ENCODE results near the gene ENDOU.
"Not testable (repeated sequence)": the region's sequence is repeated elsewhere in the genome, so short reads cannot be mapped to it uniquely, and the experiment has no call there.

Gene ENDOU

GRCh38 chr12:47686645-47687240 is 38.5 kb downstream of the ENDOU start:
- peak; percentile 61 for DNase-seq (ENCODE audit: low spot score)

DNA sequence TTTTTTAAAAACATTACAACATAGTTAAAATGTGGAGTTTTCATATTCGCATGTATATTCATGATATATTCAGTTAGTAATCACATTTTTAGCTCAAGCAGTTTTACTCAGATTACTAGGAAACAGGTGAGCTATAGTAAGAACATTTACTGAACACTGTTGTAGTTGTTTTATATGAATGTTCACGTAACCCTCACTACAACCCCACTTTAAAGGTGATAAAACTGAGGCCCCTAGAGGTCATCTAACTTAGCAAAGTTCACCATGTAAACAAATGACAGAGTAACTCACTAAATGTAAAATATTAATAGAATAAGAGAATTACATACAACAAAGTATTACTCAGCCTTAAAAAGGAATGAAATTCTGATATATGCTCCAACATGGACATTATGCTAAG is 45.5 kb downstream of the ENDOU start:
- no peak for DNase-seq (ENCODE audit: low spot score)

- no peak for DNase-seq (ENCODE audit: low spot score)
Measured at GRCh38 chr12:47672068-47672467, 53.2 kb downstream of the ENDOU start.

GRCh38 chr12:47667935-47668334 is 57.4 kb downstream of the ENDOU start:
- not testable (repeated sequence) for DNase-seq (ENCODE audit: low spot score)

Measured in COLO829 (cell line).